H9 (cell line): Measurements from ENCODE around the gene VEZF1. TPM values are rescaled to one million over a fixed set of nuclear protein-coding genes. Genes with fewer than 3 reads are reported as not detected.

Experiments used
- DNase-seq: peaks from one replicate; pipeline ENCODE4 v3.0.0-alpha.2; 2017
- H2AFZ ChIP-seq: one replicate; pipeline ENCODE4 v1.6.1; 2013; ENCODE audit warnings: mild to moderate bottlenecking, low read length, control low read depth, moderate library complexity
- H2AK5ac ChIP-seq: 2 replicates; pipeline ENCODE4 v1.6.1; 2013; ENCODE audit warnings: low read length, control low read depth, mixed read lengths; ENCODE audit not compliant: insufficient read length
- H2BK120ac ChIP-seq: one replicate; pipeline ENCODE4 v1.6.1; 2013; ENCODE audit warnings: low read depth, mild to moderate bottlenecking, low read length, control low read depth, inconsistent platforms; ENCODE audit not compliant: poor library complexity, severe bottlenecking
- H2BK12ac ChIP-seq: 2 replicates; pipeline ENCODE4 v1.6.1; 2013; ENCODE audit warnings: low read length, control low read depth, mixed read lengths, low read depth; ENCODE audit not compliant: insufficient read length
- H2BK15ac ChIP-seq: 2 replicates; pipeline ENCODE4 v1.6.1; 2013; ENCODE audit warnings: low read depth, low read length, control low read depth
- H2BK20ac ChIP-seq: one replicate; pipeline ENCODE4 v1.6.1; 2013; ENCODE audit warnings: low read depth, mild to moderate bottlenecking, low read length, control low read depth, inconsistent platforms; ENCODE audit not compliant: poor library complexity, severe bottlenecking
- H2BK5ac ChIP-seq: 2 replicates; pipeline ENCODE4 v1.6.1; 2013; ENCODE audit warnings: low read length, control low read depth, mixed read lengths; ENCODE audit not compliant: insufficient read length
- H3K14ac ChIP-seq: 2 replicates; pipeline ENCODE4 v1.6.1; 2013; ENCODE audit warnings: low read length, control low read depth; ENCODE audit not compliant: insufficient read depth
- H3K18ac ChIP-seq: 2 replicates; pipeline ENCODE4 v1.6.1; 2013; ENCODE audit warnings: low read depth, mild to moderate bottlenecking, mixed read lengths, low read length, control low read depth; ENCODE audit not compliant: insufficient read length
- H3K23ac ChIP-seq: 2 replicates; pipeline ENCODE4 v1.6.1; 2013; ENCODE audit warnings: low read length, control low read depth, mixed read lengths, low read depth; ENCODE audit not compliant: insufficient read length
- H3K23me2 ChIP-seq: 2 replicates; pipeline ENCODE4 v1.6.1; 2013; ENCODE audit warnings: low read depth, mild to moderate bottlenecking, mixed read lengths, low read length, control low read depth; ENCODE audit not compliant: insufficient read length, poor library complexity, severe bottlenecking
- H3K27ac ChIP-seq: 2 replicates; pipeline ENCODE4 v1.5.1; 2013; ENCODE audit warnings: low read length, control low read depth, mixed read lengths, low read depth; ENCODE audit not compliant: insufficient read length
- H3K27me3 ChIP-seq: 2 replicates; pipeline ENCODE4 v1.6.1; 2013; ENCODE audit warnings: low read length, control low read depth, inconsistent platforms; ENCODE audit not compliant: insufficient read depth
- H3K4ac ChIP-seq: 2 replicates; pipeline ENCODE4 v1.6.1; 2013; ENCODE audit warnings: low read depth, mild to moderate bottlenecking, control low read depth, inconsistent platforms, low read length, moderate library complexity
- H3K4me1 ChIP-seq: 2 replicates; pipeline ENCODE4 v1.6.1; 2013; ENCODE audit warnings: low read length, control low read depth, inconsistent platforms; ENCODE audit not compliant: insufficient read depth
- H3K4me2 ChIP-seq: 2 replicates; pipeline ENCODE4 v1.6.1; 2013; ENCODE audit warnings: low read length, control low read depth, mixed read lengths; ENCODE audit not compliant: insufficient read length, insufficient read depth
- H3K56ac ChIP-seq: 2 replicates; pipeline ENCODE4 v1.6.1; 2013; ENCODE audit warnings: low read depth, mild to moderate bottlenecking, mixed read lengths, low read length, control low read depth; ENCODE audit not compliant: insufficient read length
- H3K79me1 ChIP-seq: 2 replicates; pipeline ENCODE4 v1.6.1; 2013; ENCODE audit warnings: low read depth, mild to moderate bottlenecking, moderate library complexity, low read length, control low read depth, inconsistent platforms; ENCODE audit not compliant: insufficient read depth, poor library complexity, severe bottlenecking
- H3K79me2 ChIP-seq: 2 replicates; pipeline ENCODE4 v1.6.1; 2013; ENCODE audit warnings: low read length, control low read depth, inconsistent platforms; ENCODE audit not compliant: insufficient read depth
- H3K9ac ChIP-seq: 2 replicates; pipeline ENCODE4 v1.6.1; 2013; ENCODE audit warnings: low read length, control low read depth, mixed read lengths; ENCODE audit not compliant: insufficient read length; ENCODE audit errors: extremely low read depth
- H3K9me3 ChIP-seq: one replicate; pipeline ENCODE4 v1.6.1; 2013; ENCODE audit warnings: low read depth, low read length, inconsistent platforms; ENCODE audit not compliant: control insufficient read depth
- H3T11ph ChIP-seq: one replicate; pipeline ENCODE4 v1.6.1; 2013; ENCODE audit warnings: mild to moderate bottlenecking, low read length, control low read depth, inconsistent platforms
- H4K20me1 ChIP-seq: one replicate; pipeline ENCODE4 v1.6.1; 2013; ENCODE audit not compliant: control insufficient read depth, insufficient read length, insufficient read depth
- H4K5ac ChIP-seq: 2 replicates; pipeline ENCODE4 v1.6.1; 2013; ENCODE audit warnings: low read depth, mild to moderate bottlenecking, mixed read lengths, low read length, control low read depth; ENCODE audit not compliant: insufficient read length
- H4K8ac ChIP-seq: replicated peaks from 2 replicates; pipeline ENCODE4 v1.6.1; 2013; ENCODE audit warnings: low read length, control low read depth, mixed read lengths, low read depth; ENCODE audit not compliant: insufficient read length
- H4K91ac ChIP-seq: 2 replicates; pipeline ENCODE4 v1.6.1; 2013; ENCODE audit warnings: low read depth, mild to moderate bottlenecking, moderate library complexity, mixed read lengths, low read length, control low read depth; ENCODE audit not compliant: insufficient read length
- H3K27ac Mint-ChIP-seq, 3 experiments: 2 replicates in 2 of 3; 3 replicates in 1 of 3; pipeline ENCODE4 v1.8.0; 2020 to 2021; ENCODE audit warnings: mixed read lengths in 3 of 3, mild to moderate bottlenecking in 1 of 3, moderate library complexity in 1 of 3
- H3K27me3 Mint-ChIP-seq: 2 replicates; pipeline ENCODE4 v1.8.0; 2021; ENCODE audit warnings: low read depth, mild to moderate bottlenecking, moderate library complexity, mixed read lengths
- H3K36me3 Mint-ChIP-seq, 3 experiments: 2 replicates in 2 of 3; 3 replicates in 1 of 3; pipeline ENCODE4 v1.8.0; 2020 to 2021; ENCODE audit warnings: low read depth in 3 of 3, mixed read lengths in 3 of 3; ENCODE audit not compliant: insufficient read depth in 1 of 3
- H3K4me1 Mint-ChIP-seq, 2 experiments: 2 replicates each; pipeline ENCODE4 v1.8.0; 2020; ENCODE audit warnings: mixed read lengths in 2 of 2
- H3K4me3 Mint-ChIP-seq, 2 experiments: 2 replicates in 1 of 2; 3 replicates in 1 of 2; pipeline ENCODE4 v1.8.0; 2020 to 2021; ENCODE audit warnings: mild to moderate bottlenecking in 2 of 2, mixed read lengths in 2 of 2, moderate library complexity in 1 of 2
- H3K9me3 Mint-ChIP-seq, 2 experiments: 2 replicates in 1 of 2; 3 replicates in 1 of 2; pipeline ENCODE4 v1.8.0; 2020; ENCODE audit warnings: mild to moderate bottlenecking in 2 of 2, mixed read lengths in 2 of 2, moderate library complexity in 1 of 2
- WGBS: extraction: QIAGEN DNeasy Blood & Tissue Kit; methylation state at CpG from one replicate; pipeline ENCODE4 v1.1.7; 2013; ENCODE audit warnings: missing lambda C conversion rate, low lambda C conversion rate, mixed read lengths; ENCODE audit not compliant: insufficient read length; ENCODE audit errors: extremely low coverage; 5-methylcytosine and 5-hydroxymethylcytosine counted together
- total RNA-seq: library from RNA; stranded (reverse); gene quantifications from 2 replicates; pipeline ENCODE4 v1.2.1, GENCODE V29; 2021
- TF ChIP-seq, protein P1 (sequence below): fragments of 200-600 bp; sonication (generic); conservative IDR thresholded peaks from 3 replicates; pipeline ENCODE4 v1.8.0; 2021; ENCODE audit warnings: antibody characterized with exemption, mild to moderate bottlenecking

The VEZF1 gene
- total RNA-seq, 1 experiment from 2014 or later, result 58.1 TPM

GRCh38 chr17:57993471-57994365 lies 5.7 kb upstream of the VEZF1 start:
- Histone ChIP-seq H2BK20ac (no peak overlapping the region), H3K9me3 (no peaks in the 10 kb centered on the region), H2BK5ac (no peak overlapping the region), H3K79me2 (no peaks in the 10 kb centered on the region), H3K14ac (no peak overlapping the region), H4K20me1 (no peaks in the 10 kb centered on the region), H3K23me2 (peaks cover under 1% of the 10 kb centered on the region), H2BK120ac (no peak overlapping the region), H3K79me1 (no peaks in the 10 kb centered on the region), H3K27ac (no peak overlapping the region), H3K9ac (no peak overlapping the region), H4K91ac (no peak overlapping the region), H3K56ac (no peak overlapping the region), H3K27me3 (no peaks in the 10 kb centered on the region), H2BK12ac (no peak overlapping the region), H3K4ac (no peak overlapping the region), H4K5ac (no peak overlapping the region), H3T11ph (no peak overlapping the region), H2AFZ (no peak overlapping the region), H2AK5ac (no peak overlapping the region), H3K4me2 (no peak overlapping the region), H2BK15ac (no peak overlapping the region), H4K8ac (no peak overlapping the region), H3K23ac (no peak overlapping the region), H3K4me1 (peaks cover 3% of the 10 kb centered on the region; the same call in 1 of the 2 replicates), H3K18ac (no peak overlapping the region)
- Mint-ChIP-seq H3K27ac (peak overlapping the region; percentile 63 to 89 (median 71); a peak in 5 of 7 replicates), H3K27me3 (no peaks in the 10 kb centered on the region), H3K36me3 (peaks cover 3 to 22% (median 14%) of the 10 kb centered on the region in 3 experiments; a peak in 6 of 7 replicates), H3K4me1 (peaks cover 31 to 35% of the 10 kb centered on the region in 2 experiments), H3K4me3 (no peak overlapping the region), H3K9me3 (no peaks in the 10 kb centered on the region)
- TF ChIP-seq, protein P1, sequence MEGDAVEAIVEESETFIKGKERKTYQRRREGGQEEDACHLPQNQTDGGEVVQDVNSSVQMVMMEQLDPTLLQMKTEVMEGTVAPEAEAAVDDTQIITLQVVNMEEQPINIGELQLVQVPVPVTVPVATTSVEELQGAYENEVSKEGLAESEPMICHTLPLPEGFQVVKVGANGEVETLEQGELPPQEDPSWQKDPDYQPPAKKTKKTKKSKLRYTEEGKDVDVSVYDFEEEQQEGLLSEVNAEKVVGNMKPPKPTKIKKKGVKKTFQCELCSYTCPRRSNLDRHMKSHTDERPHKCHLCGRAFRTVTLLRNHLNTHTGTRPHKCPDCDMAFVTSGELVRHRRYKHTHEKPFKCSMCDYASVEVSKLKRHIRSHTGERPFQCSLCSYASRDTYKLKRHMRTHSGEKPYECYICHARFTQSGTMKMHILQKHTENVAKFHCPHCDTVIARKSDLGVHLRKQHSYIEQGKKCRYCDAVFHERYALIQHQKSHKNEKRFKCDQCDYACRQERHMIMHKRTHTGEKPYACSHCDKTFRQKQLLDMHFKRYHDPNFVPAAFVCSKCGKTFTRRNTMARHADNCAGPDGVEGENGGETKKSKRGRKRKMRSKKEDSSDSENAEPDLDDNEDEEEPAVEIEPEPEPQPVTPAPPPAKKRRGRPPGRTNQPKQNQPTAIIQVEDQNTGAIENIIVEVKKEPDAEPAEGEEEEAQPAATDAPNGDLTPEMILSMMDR, result no peak
- no CpG with 5 or more reads among the region's 3 CpGs for WGBS
- no peak for DNase-seq
